BE2C (cell line): ENCODE results near the gene TXNRD3.
"Not testable (repeated sequence)": the region's sequence is repeated elsewhere in the genome, so short reads cannot be mapped to it uniquely, and the experiment has no call there.

Experiments used
- DNase-seq: peaks from one replicate; pipeline ENCODE4 v3.0.0-alpha.2; 2020
- H3K27me3 ChIP-seq: fragments of 250-450 bp; sonication (Bioruptor Pico); 2 replicates; pipeline ENCODE4 v1.5.1; 2020; ENCODE audit warnings: mild to moderate bottlenecking
- H3K36me3 ChIP-seq: fragments of 250-450 bp; sonication (Bioruptor Pico); 2 replicates; pipeline ENCODE4 v1.5.1; 2020; ENCODE audit warnings: mild to moderate bottlenecking
- H3K4me1 ChIP-seq: fragments of 250-450 bp; sonication (Bioruptor Pico); 2 replicates; pipeline ENCODE4 v1.5.1; 2020
- H3K4me3 ChIP-seq: 2 replicates; pipeline ENCODE4 v1.5.1; 2011; ENCODE audit warnings: low read depth, low read length
- H3K9me3 ChIP-seq: fragments of 250-450 bp; sonication (Bioruptor Pico); 2 replicates; pipeline ENCODE4 v1.5.1; 2020
- CTCF ChIP-seq: IDR thresholded peaks from 2 replicates; pipeline ENCODE4 v1.5.1; 2012; ENCODE audit warnings: mild to moderate bottlenecking, low read depth, low read length

TXNRD3 gene

GRCh38 chr3:126644615-126645014 is 10.3 kb downstream of the TXNRD3 start:
- TF ChIP-seq CTCF = no peak
- Histone ChIP-seq H3K9me3 (no peaks in the 10 kb centered on the region), H3K4me3 (no peak overlapping the region), H3K27me3 (no peaks in the 10 kb centered on the region), H3K36me3 (no peaks in the 10 kb centered on the region), H3K4me1 (no peaks in the 10 kb centered on the region)
- DNase-seq = no peak

GRCh38 chr3:126638790-126639189 is 16.1 kb downstream of the TXNRD3 start:
- DNase-seq = no peak
- no peaks in the 10 kb centered on the region for H3K4me1 ChIP-seq
- TF ChIP-seq CTCF = no peak

DNA sequence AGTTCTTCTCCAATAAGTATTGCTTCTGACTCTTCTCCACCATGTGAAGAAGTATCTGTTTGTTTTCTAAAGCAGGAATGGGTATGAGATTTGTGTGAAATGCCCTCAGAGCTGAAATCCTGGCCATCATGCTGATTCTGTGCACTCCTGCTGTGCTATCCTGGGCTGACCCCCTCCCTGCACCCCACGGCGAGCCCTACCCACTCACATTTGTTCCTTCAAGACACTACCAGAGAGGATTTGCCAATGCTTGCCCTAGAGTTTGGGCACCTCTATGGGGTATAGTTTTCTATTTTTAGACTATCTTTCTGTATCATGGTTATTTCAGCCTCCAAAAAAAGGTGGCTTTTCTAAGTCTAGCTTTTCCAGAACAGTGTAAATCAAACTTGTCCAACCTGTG is 18.5 kb downstream of the TXNRD3 start:
- no peak for DNase-seq
- TF ChIP-seq CTCF = no peak
- no peaks in the 10 kb centered on the region for H3K27me3 ChIP-seq
- no peak overlapping the region for H3K4me3 ChIP-seq
- no peaks in the 10 kb centered on the region for H3K9me3 ChIP-seq
- no peaks in the 10 kb centered on the region for H3K4me1 ChIP-seq
- H3K36me3 ChIP-seq = no peaks in the 10 kb centered on the region

More at GRCh38 chr3:126638790-126639189, 16.1 kb downstream of the TXNRD3 start:
- Histone ChIP-seq H3K27me3 (no peaks in the 10 kb centered on the region), H3K4me3 (no peak overlapping the region), H3K36me3 (no peaks in the 10 kb centered on the region), H3K9me3 (no peaks in the 10 kb centered on the region)

GRCh38 chr3:126634803-126635202 is 20.1 kb downstream of the TXNRD3 start:
- Histone ChIP-seq H3K4me1 (no peaks in the 10 kb centered on the region), H3K9me3 (no peaks in the 10 kb centered on the region), H3K4me3 (no peak overlapping the region), H3K36me3 (no peaks in the 10 kb centered on the region), H3K27me3 (no peaks in the 10 kb centered on the region)
- TF ChIP-seq CTCF = no peak
- DNase-seq = no peak

DNA sequence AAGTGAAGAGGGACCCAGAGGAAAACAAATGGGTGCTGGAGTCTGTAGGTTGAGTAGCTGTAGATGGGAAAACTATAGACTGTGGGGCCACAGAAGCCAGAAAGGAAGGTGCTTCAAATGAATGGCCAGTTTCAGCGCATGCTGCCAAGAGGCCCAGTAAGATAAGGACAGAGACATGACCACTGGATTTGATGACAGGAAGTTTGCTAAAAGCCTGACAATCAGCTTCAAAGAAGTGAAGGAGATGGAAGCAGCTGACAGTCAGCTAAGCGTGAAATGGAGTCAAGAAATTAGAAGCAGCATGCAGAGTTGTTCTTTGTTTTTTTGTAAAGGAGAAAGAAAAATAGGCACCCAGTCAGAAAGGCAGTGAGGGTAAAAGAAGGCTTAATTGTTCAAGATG is 24.9 kb downstream of the TXNRD3 start:
- no peak for DNase-seq
- no peaks in the 10 kb centered on the region for H3K36me3 ChIP-seq
- H3K4me3 ChIP-seq = no peak overlapping the region
- H3K27me3 ChIP-seq = no peaks in the 10 kb centered on the region
- no peaks in the 10 kb centered on the region for H3K9me3 ChIP-seq
- no peaks in the 10 kb centered on the region for H3K4me1 ChIP-seq
- TF ChIP-seq CTCF = no peak

DNA sequence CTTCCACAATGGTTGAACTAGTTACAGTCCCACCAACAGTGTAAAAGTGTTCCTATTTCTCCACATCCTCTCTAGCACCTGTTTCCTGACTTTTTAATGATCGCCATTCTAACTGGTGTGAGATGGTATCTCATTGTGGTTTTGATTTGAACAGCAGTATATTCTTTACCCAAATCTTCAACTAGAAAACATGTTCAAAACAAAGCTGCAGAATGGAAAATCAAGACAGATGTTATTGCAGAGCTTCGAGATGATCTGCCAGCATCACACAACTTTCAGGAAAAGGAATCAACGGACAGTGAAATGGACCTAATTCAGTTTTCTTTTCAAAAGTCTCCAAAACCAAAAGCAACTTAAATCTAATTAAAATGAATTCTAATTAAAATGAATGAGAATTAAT is 29.2 kb downstream of the TXNRD3 start:
- H3K4me3 ChIP-seq, H3K36me3 ChIP-seq, H3K9me3 ChIP-seq, DNase-seq, H3K4me1 ChIP-seq, H3K27me3 ChIP-seq: not testable (repeated sequence)

DNA sequence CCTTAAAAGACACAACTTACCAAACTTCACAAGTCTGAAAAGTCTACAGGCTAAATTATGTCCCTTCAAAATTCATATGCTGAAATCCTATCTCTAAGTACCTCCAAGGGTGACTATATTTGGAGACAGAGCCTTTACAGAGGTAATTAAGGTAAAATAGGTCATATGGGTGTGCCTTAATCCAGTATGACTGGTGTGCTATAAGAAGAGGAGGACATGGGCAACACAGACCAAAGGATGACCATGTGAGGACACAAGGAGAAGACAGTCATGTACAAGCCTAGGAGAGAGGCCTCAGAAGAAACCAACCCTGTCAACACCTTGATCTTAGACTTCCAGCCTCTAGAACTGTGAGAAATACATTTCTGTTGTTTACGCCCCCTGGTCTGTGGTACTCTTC is 32.2 kb downstream of the TXNRD3 start:
- Histone ChIP-seq H3K4me3 (no peak overlapping the region), H3K4me1 (no peaks in the 10 kb centered on the region), H3K27me3 (no peaks in the 10 kb centered on the region), H3K9me3 (no peaks in the 10 kb centered on the region), H3K36me3 (no peaks in the 10 kb centered on the region)
- DNase-seq = no peak
- TF ChIP-seq CTCF = no peak
